IPS-20b (cell line): ENCODE data around the gene LGR4.

Source experiments
- H3K27ac ChIP-seq: one replicate; pipeline ENCODE4 v1.5.1; 2013; ENCODE audit warnings: low read length
- H3K27me3 ChIP-seq: 2 replicates; pipeline ENCODE4 v1.6.1; 2013; ENCODE audit warnings: mild to moderate bottlenecking, low read length, inconsistent platforms; ENCODE audit not compliant: insufficient read depth
- H3K36me3 ChIP-seq: 2 replicates; pipeline ENCODE4 v1.6.1; 2013; ENCODE audit warnings: low read depth, mild to moderate bottlenecking, inconsistent platforms, low read length, moderate library complexity; ENCODE audit not compliant: insufficient read depth
- H3K4me1 ChIP-seq: 2 replicates; pipeline ENCODE4 v1.6.1; 2013; ENCODE audit warnings: mild to moderate bottlenecking, control low read depth, inconsistent platforms, low read length, moderate library complexity; ENCODE audit not compliant: insufficient read depth
- H3K4me3 ChIP-seq: 2 replicates; pipeline ENCODE4 v1.5.1; 2013; ENCODE audit warnings: mild to moderate bottlenecking, low read length, inconsistent platforms
- H3K9ac ChIP-seq: 2 replicates; pipeline ENCODE4 v1.6.1; 2013; ENCODE audit warnings: low read depth, mild to moderate bottlenecking, inconsistent platforms, low read length, moderate library complexity
- H3K9me3 ChIP-seq: 2 replicates; pipeline ENCODE4 v1.6.1; 2013; ENCODE audit warnings: mild to moderate bottlenecking, low read depth, low read length, inconsistent platforms; ENCODE audit not compliant: insufficient read depth

Gene LGR4

GRCh38 chr11:27409049-27409448, 63.5 kb downstream of the LGR4 start:
- Histone ChIP-seq H3K4me3 (no peak overlapping the region), H3K27me3 (no peaks in the 10 kb centered on the region), H3K27ac (no peak overlapping the region), H3K9me3 (no peaks in the 10 kb centered on the region), H3K9ac (no peak overlapping the region), H3K4me1 (peaks cover 4% of the 10 kb centered on the region; the same call in 1 of the 2 replicates), H3K36me3 (peaks cover 37% of the 10 kb centered on the region)

GRCh38 chr11:27408246-27408800, 64.3 kb downstream of the LGR4 start:
- Histone ChIP-seq H3K9me3 (no peaks in the 10 kb centered on the region), H3K9ac (no peak overlapping the region), H3K36me3 (peaks cover 38% of the 10 kb centered on the region), H3K27me3 (no peaks in the 10 kb centered on the region), H3K4me1 (no peaks in the 10 kb centered on the region; the same call in 1 of the 2 replicates), H3K27ac (no peak overlapping the region), H3K4me3 (no peak overlapping the region)

- Histone ChIP-seq H3K36me3 (peaks cover 35% of the 10 kb centered on the region), H3K9me3 (no peaks in the 10 kb centered on the region), H3K4me3 (no peak overlapping the region), H3K9ac (no peak overlapping the region), H3K27ac (no peak overlapping the region), H3K4me1 (no peaks in the 10 kb centered on the region; the same call in 1 of the 2 replicates), H3K27me3 (no peaks in the 10 kb centered on the region)
Observed at GRCh38 chr11:27406498-27407354, 65.9 kb downstream of the LGR4 start.

DNA sequence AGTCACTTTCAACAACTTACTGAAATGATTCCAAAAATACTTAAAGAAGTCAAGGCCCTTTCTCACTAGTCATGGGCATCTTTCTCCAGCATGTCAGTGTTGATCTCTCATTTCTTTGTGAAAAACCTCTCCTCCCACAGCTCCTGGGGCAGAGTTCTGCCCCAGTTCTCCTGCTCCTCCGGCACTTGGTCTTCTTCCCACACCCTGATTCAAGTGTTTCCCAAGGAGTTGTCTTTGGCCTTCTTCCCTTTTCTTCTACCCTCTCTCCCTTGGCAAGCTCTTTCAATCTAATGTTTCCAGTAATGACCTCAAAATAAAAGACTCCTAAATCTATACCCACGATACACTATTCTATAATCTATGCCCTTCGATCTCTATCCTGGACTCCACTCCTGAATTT, 67.5 kb downstream of the LGR4 start:
- Histone ChIP-seq H3K4me1 (no peaks in the 10 kb centered on the region; the same call in 1 of the 2 replicates), H3K27ac (no peak overlapping the region)

DNA sequence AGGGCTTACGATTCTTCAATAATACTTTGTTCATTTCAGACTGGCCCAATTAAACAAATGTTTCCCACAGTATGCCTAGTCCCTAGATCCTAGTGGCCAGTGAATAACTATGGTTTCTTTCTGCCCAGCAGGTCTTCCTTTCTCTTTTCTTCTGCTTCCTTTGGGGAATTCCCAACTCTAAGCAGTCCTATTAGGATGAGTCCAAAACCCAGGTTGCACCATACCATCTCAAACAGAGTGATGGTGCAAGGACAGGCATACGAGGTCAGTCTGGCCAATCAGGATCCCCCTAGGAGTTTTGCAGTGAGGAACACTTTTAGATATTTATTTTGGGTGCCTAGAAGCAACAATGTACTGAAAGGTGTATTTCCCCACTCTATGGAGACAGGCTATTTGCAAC, 68.2 kb downstream of the LGR4 start:
- Histone ChIP-seq H3K4me1 (no peaks in the 10 kb centered on the region; the same call in 1 of the 2 replicates), H3K27ac (no peak overlapping the region), H3K9me3 (no peaks in the 10 kb centered on the region), H3K9ac (no peak overlapping the region), H3K4me3 (no peak overlapping the region), H3K36me3 (peaks cover 20% of the 10 kb centered on the region), H3K27me3 (no peaks in the 10 kb centered on the region)

More for the DNA sequence above, 67.5 kb downstream of the LGR4 start:
- H3K27me3 ChIP-seq: no peaks in the 10 kb centered on the region
- H3K9me3 ChIP-seq: no peaks in the 10 kb centered on the region
- H3K4me3 ChIP-seq: no peak overlapping the region
- H3K36me3 ChIP-seq: peaks cover 24% of the 10 kb centered on the region
- no peak overlapping the region for H3K9ac ChIP-seq

DNA sequence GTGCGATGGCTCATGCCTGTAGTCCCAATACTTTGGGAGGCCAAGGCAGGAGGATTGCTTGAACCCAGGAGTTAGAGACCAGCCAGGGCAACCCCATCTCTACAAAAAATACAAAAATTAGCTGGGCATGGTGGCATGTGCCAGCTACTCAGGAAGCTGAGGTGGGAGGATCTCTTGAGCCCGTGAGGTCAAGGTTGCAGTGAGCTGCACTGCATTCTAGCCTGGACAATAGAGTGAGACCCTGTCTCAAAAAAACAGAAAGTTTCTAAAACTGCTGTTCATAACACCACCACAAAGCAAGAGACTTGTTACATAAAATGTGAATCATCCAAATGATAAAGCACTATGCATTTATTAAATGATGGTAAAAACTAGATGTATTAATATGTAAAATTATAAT, 69.4 kb downstream of the LGR4 start:
- Histone ChIP-seq H3K27ac (no peak overlapping the region), H3K4me1 (no peaks in the 10 kb centered on the region; the same call in 1 of the 2 replicates), H3K9me3 (no peaks in the 10 kb centered on the region), H3K36me3 (peaks cover 28% of the 10 kb centered on the region), H3K4me3 (no peak overlapping the region), H3K9ac (no peak overlapping the region), H3K27me3 (no peaks in the 10 kb centered on the region)

- H3K27ac ChIP-seq: no peak overlapping the region
- H3K9ac ChIP-seq: no peak overlapping the region
- no peaks in the 10 kb centered on the region for H3K9me3 ChIP-seq
- H3K4me3 ChIP-seq: no peak overlapping the region
- no peaks in the 10 kb centered on the region; the same call in 1 of the 2 replicates for H3K4me1 ChIP-seq
- peaks cover 28% of the 10 kb centered on the region for H3K36me3 ChIP-seq
- no peaks in the 10 kb centered on the region for H3K27me3 ChIP-seq
Observed at GRCh38 chr11:27402450-27402849, 70.1 kb downstream of the LGR4 start.

DNA sequence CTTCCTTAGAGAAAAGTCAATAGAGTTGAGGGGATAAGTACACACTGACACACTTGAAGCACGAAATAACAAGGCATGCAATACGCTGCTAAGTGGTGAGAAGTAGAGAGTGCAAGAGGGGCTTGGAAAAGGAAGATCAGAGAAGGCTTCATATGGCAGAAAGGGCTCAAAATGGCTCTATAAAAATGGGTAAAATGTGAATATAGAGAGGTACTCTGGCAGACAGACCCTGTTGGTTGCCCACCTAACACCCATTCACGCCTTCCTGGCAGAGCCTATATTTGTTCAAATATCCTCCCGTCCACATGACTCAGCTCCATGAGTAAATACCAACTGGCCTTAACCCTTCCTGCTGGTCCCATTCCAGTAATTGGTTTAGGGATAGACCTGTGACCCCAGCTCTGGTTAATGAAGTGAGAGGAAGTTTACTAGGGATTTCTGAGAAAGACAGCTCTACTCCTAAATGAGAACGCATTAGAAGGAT, 70.7 kb downstream of the LGR4 start:
- Histone ChIP-seq H3K4me3 (no peak overlapping the region), H3K27ac (no peak overlapping the region), H3K9ac (no peak overlapping the region), H3K27me3 (no peaks in the 10 kb centered on the region), H3K4me1 (peaks cover 2% of the 10 kb centered on the region; the same call in 1 of the 2 replicates), H3K36me3 (peaks cover 24% of the 10 kb centered on the region), H3K9me3 (no peaks in the 10 kb centered on the region)

GRCh38 chr11:27401280-27401832, 71.2 kb downstream of the LGR4 start:
- Histone ChIP-seq H3K4me1 (peaks cover 3% of the 10 kb centered on the region; the same call in 1 of the 2 replicates), H3K27ac (no peak overlapping the region), H3K9ac (no peak overlapping the region), H3K4me3 (no peak overlapping the region), H3K9me3 (no peaks in the 10 kb centered on the region), H3K27me3 (no peaks in the 10 kb centered on the region), H3K36me3 (peaks cover 20% of the 10 kb centered on the region)

DNA sequence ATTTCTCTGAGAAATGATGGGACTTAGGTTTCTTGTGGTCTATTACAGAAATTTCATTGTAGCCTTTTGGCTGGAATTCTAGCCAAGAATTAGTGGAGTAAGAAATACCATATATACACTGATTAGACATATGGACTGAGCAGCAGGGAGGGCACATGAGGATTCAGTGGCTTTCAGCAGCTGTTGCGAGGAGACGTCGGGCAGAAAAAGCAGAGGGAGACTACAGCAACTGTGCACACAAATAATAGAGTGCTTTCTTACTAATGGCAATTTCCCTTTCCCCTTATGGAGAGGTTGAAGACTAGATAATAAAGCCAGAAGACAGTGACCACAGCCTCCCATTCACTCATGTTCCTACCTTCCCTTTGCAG, 74.2 kb downstream of the LGR4 start:
- no peak overlapping the region for H3K27ac ChIP-seq
- H3K4me1 ChIP-seq: peaks cover 24% of the 10 kb centered on the region

DNA sequence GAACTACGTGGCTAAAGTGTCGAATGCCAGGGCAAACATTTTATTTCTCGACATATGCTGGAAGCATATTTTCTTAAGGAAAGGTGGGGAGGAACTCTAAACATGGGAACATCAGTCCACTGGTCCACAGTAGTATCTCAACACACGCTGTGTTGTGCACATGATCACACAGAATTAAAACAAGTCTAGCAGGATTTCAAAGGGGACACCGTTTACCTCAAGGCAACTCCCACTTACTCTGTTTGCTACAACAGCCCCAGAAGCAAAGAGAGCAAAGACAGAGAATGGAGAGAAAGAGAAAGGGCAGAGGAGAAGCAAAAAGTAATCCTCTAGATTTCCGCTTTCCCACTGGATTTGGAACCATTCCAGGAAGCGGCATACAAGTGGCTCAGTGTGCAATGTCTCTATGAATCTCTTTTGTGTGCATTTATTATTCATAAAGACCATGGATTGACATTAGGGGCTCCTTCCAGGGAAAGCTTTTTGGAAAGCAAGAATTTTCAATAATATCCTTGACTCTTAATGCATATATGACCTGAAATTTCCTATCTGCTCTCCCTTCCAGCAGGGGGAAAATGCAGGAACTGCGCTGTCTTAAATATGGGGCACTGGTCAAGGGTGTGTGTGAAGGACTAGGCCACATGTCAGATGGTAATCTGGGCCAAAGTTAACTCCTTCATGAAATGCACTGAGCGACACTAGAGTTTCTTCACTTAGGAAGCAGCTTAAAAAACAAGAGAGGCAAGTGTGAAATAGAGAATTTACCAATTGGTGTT, 74.8 kb downstream of the LGR4 start:
- Histone ChIP-seq H3K36me3 (peaks cover 14% of the 10 kb centered on the region; the same call in 1 of the 2 replicates), H3K9ac (no peak overlapping the region), H3K27ac (no peak overlapping the region), H3K27me3 (no peaks in the 10 kb centered on the region), H3K4me1 (peaks cover 28% of the 10 kb centered on the region), H3K4me3 (no peak overlapping the region), H3K9me3 (no peaks in the 10 kb centered on the region)

More for the DNA sequence above, 74.2 kb downstream of the LGR4 start:
- Histone ChIP-seq H3K27me3 (no peaks in the 10 kb centered on the region), H3K9ac (no peak overlapping the region), H3K4me3 (no peak overlapping the region), H3K36me3 (peaks cover 19% of the 10 kb centered on the region; the same call in 1 of the 2 replicates), H3K9me3 (no peaks in the 10 kb centered on the region)
